ENCODE measurements around the gene FGF9.

- no peak for TF ChIP-seq EZH2 (IDR thresholded peaks at IDR 0.05; ENCODE audit: insufficient read depth, poor library complexity, severe bottlenecking)
- TF ChIP-seq EZH2phosphoT487 (IDR thresholded peaks at IDR 0.05; ENCODE audit: insufficient read depth, low read depth) = no peak
Observed at GRCh38 chr13:21710163-21710562, 39.3 kb downstream of the FGF9 start.

Measured in GM23248 (cell line).